Measurements from ENCODE around the gene GRXCR2. TPM values are rescaled to one million over a fixed set of nuclear protein-coding genes. Genes with fewer than 3 reads are reported as not detected.
A peak's percentile ranks its signal among the peaks of the same experiment; 100 is the strongest.

GRXCR2 gene
- total RNA-seq, 1 donor from 2014 or later, result not detected

- Histone ChIP-seq H3K27me3 (no peaks in the 10 kb centered on the region), H3K36me3 (no peaks in the 10 kb centered on the region), H3K27ac (peak overlapping the region in 1 of 2 donors; percentile 14), H3K4me3 (peak overlapping the region; percentile 60 to 62), H3K4me1 (peaks cover 2 to 4% of the 10 kb centered on the region in 2 donors), H3K9me3 (no peaks in the 10 kb centered on the region)
- DNase-seq (ENCODE audit: low spot score in 2 of 2), result no peak
- no peak for TF ChIP-seq CTCF (IDR thresholded peaks at IDR 0.05)
- intact Hi-C loops (cut with DNase I), result loop anchor here (5.0 kb wide), 1 partner anchor 191 kb away; no protein-coding TSS in a partner anchor
Measured at GRCh38 chr5:145855763-145856267, 17.0 kb downstream of the GRXCR2 start.

GRCh38 chr5:145854651-145855258, 18.1 kb downstream of the GRXCR2 start:
- H3K4me1 ChIP-seq, result peaks cover 2 to 4% of the 10 kb centered on the region in 2 donors
- no peaks in the 10 kb centered on the region for H3K27me3 ChIP-seq
- no peak for DNase-seq (ENCODE audit: low spot score in 2 of 2)
- intact Hi-C loops (cut with DNase I), result loop anchor here (5.0 kb wide), 1 partner anchor 193 kb away; no protein-coding TSS in a partner anchor
- H3K36me3 ChIP-seq, result no peaks in the 10 kb centered on the region
- TF ChIP-seq CTCF (IDR thresholded peaks at IDR 0.05), result no peak
- H3K4me3 ChIP-seq, result no peak overlapping the region
- H3K27ac ChIP-seq, result no peak overlapping the region
- H3K9me3 ChIP-seq, result no peaks in the 10 kb centered on the region

GRCh38 chr5:145853781-145854376, 18.9 kb downstream of the GRXCR2 start:
- H3K4me3 ChIP-seq, result no peak overlapping the region
- intact Hi-C loops (cut with DNase I), result no loop called here
- no peak overlapping the region for H3K27ac ChIP-seq
- H3K9me3 ChIP-seq, result no peaks in the 10 kb centered on the region
- H3K27me3 ChIP-seq, result no peaks in the 10 kb centered on the region
- H3K4me1 ChIP-seq, result peaks cover 2 to 4% of the 10 kb centered on the region in 2 donors
- DNase-seq (ENCODE audit: low spot score in 2 of 2), result no peak
- no peaks in the 10 kb centered on the region for H3K36me3 ChIP-seq
- no peak for TF ChIP-seq CTCF (IDR thresholded peaks at IDR 0.05)

DNA sequence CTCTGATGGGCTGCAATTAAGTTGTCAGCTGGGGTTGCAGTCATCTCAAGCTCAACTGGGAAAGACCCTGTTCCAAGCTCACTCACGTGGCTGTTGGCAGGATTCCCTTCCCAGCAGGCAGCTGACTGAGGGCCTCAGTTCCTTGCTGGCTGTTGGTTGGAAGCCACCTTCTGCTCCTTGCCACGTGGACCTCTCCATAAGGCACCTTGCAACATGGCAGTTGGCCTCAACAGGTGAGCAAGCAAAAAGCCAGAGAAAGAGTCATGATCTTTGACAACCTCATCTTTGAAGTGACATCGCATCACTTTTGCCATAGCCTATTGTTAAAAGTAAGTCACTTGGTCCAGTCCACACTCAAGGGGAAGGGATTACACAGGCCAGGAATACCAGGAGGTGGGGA, 19.8 kb downstream of the GRXCR2 start:
- no peak overlapping the region for H3K4me3 ChIP-seq
- TF ChIP-seq CTCF (IDR thresholded peaks at IDR 0.05), result no peak
- intact Hi-C loops (cut with DNase I), result no loop called here
- no peak overlapping the region for H3K27ac ChIP-seq
- no peaks in the 10 kb centered on the region for H3K9me3 ChIP-seq
- H3K27me3 ChIP-seq, result no peaks in the 10 kb centered on the region
- no peak for DNase-seq (ENCODE audit: low spot score in 2 of 2)
- H3K36me3 ChIP-seq, result no peaks in the 10 kb centered on the region
- H3K4me1 ChIP-seq, result peaks cover 2 to 4% of the 10 kb centered on the region in 2 donors

GRCh38 chr5:145848854-145849253, 24.0 kb downstream of the GRXCR2 start:
- Histone ChIP-seq H3K36me3 (no peaks in the 10 kb centered on the region), H3K27ac (no peak overlapping the region), H3K4me3 (no peak overlapping the region), H3K27me3 (no peaks in the 10 kb centered on the region), H3K4me1 (no peaks in the 10 kb centered on the region), H3K9me3 (no peaks in the 10 kb centered on the region)
- no peak for DNase-seq (ENCODE audit: low spot score in 2 of 2)
- intact Hi-C loops (cut with DNase I), result no loop called here
- TF ChIP-seq CTCF (IDR thresholded peaks at IDR 0.05), result no peak
